Activated CD8-positive, alpha-beta T cell treated with anti-CD3 and anti-CD28 coated beads for 36 hours (primary cell): ENCODE results near the gene ZNF256. TPM values are rescaled to one million over a fixed set of nuclear protein-coding genes. Genes with fewer than 3 reads are reported as not detected.
"Not testable (repeated sequence)": the region's sequence is repeated elsewhere in the genome, so short reads cannot be mapped to it uniquely, and the experiment has no call there.

ENCODE experiments used
- ATAC-seq: fragments of 200-7000 bp; cut with Tn5 transposase; one replicate; pipeline ENCODE4 v1.10.0; 2021; ENCODE audit warnings: mild to moderate bottlenecking, moderate library complexity
- CTCF ChIA-PET: fragments of 350-600 bp; sonication (Branson Sonifier 250); formaldehyde crosslinking; loops from one replicate; lab custom pipeline; 2021; ENCODE audit warnings: antibody characterized with exemption; lab: Charles Lee
- POLR2A ChIA-PET: fragments of 350-600 bp; sonication (Branson Sonifier 250); formaldehyde crosslinking; loops from one replicate; lab custom pipeline; 2021; ENCODE audit warnings: antibody characterized with exemption; lab: Charles Lee
- DNase-seq: peaks from one replicate; pipeline ENCODE4 v3.0.0-alpha.2; 2020
- H3K27ac Mint-ChIP-seq: one replicate; pipeline ENCODE4 v1.8.0; 2021; ENCODE audit warnings: mild to moderate bottlenecking, mixed read lengths
- H3K27me3 Mint-ChIP-seq: one replicate; pipeline ENCODE4 v1.8.0; 2021; ENCODE audit warnings: mixed read lengths
- H3K36me3 Mint-ChIP-seq: one replicate; pipeline ENCODE4 v1.8.0; 2021; ENCODE audit warnings: low read depth, mixed read lengths
- H3K4me1 Mint-ChIP-seq: one replicate; pipeline ENCODE4 v1.8.0; 2021; ENCODE audit warnings: low read depth, mixed read lengths
- H3K4me3 Mint-ChIP-seq: one replicate; pipeline ENCODE4 v1.8.0; 2021; ENCODE audit warnings: mild to moderate bottlenecking, moderate library complexity, mixed read lengths
- H3K9me3 Mint-ChIP-seq: one replicate; pipeline ENCODE4 v1.8.0; 2021; ENCODE audit warnings: mixed read lengths
- CTCF ChIP-seq: fragments of 200-600 bp; IDR thresholded peaks from one replicate; pipeline ENCODE4 v1.8.0; 2022; ENCODE audit warnings: antibody characterized with exemption, mild to moderate bottlenecking
- intact Hi-C: fragments of 100-400 bp; cut with micrococcal nuclease; formaldehyde crosslinking; loops from one replicate; pipeline ENCODE4 v1.10.0; 2022
- total RNA-seq, 2 experiments: library from RNA; stranded (reverse); gene quantifications; one replicate each; pipeline ENCODE4 v1.2.3, GENCODE V29; 2021

Gene ZNF256
- total RNA-seq, 2 experiments from 2014 or later: 5.9 to 6.2 TPM

GRCh38 chr19:57946316-57946715 lies 1.2 kb downstream of the ZNF256 start:
- no peak for DNase-seq
- peak overlapping the region; percentile 94 for H3K4me3 Mint-ChIP-seq
- H3K27me3 Mint-ChIP-seq: no peaks in the 10 kb centered on the region
- peak overlapping the region; percentile 96 for H3K27ac Mint-ChIP-seq
- no peak for ATAC-seq
- CTCF ChIA-PET: no interaction called here
- peaks cover 14% of the 10 kb centered on the region for H3K4me1 Mint-ChIP-seq
- POLR2A ChIA-PET: interaction anchor here (1.5 to 1.9 kb wide), 3 partner anchors 19 to 57 kb away, joined by 3 to 5 read pairs (median 5); partner anchors contain the start of genes ZNF417 and ZNF814
- no peak for TF ChIP-seq CTCF
- peaks cover 49% of the 10 kb centered on the region for H3K9me3 Mint-ChIP-seq
- intact Hi-C loops: no loop called here
- H3K36me3 Mint-ChIP-seq: peaks cover 58% of the 10 kb centered on the region

- H3K27me3 Mint-ChIP-seq: no peaks in the 10 kb centered on the region
- TF ChIP-seq CTCF: no peak
- POLR2A ChIA-PET: interaction anchor here (1.3 kb wide), 1 partner anchor 11 kb away, joined by 6 read pairs; no protein-coding TSS in a partner anchor
- peaks cover 87% of the 10 kb centered on the region for H3K36me3 Mint-ChIP-seq
- intact Hi-C loops: no loop called here
- ATAC-seq: no peak
- H3K9me3 Mint-ChIP-seq: peaks cover 65% of the 10 kb centered on the region
- no peak for DNase-seq
- CTCF ChIA-PET: no interaction called here
- H3K4me1 Mint-ChIP-seq: peaks cover 10% of the 10 kb centered on the region
- no peak overlapping the region for H3K27ac Mint-ChIP-seq
- H3K4me3 Mint-ChIP-seq: no peak overlapping the region
These were observed 5.9 kb downstream of the ZNF256 start for GRCh38 chr19:57941593-57941992.

- Mint-ChIP-seq H3K9me3 (peaks cover 50% of the 10 kb centered on the region), H3K4me3 (no peak overlapping the region), H3K36me3 (peaks cover 72% of the 10 kb centered on the region), H3K27me3 (no peaks in the 10 kb centered on the region), H3K4me1 (peaks cover 6% of the 10 kb centered on the region), H3K27ac (no peak overlapping the region)
- TF ChIP-seq CTCF: no peak
- DNase-seq (no peak), ATAC-seq (no peak)
- intact Hi-C loops: no loop called here
- ChIA-PET CTCF (no interaction called here), POLR2A (interaction anchor here (0.6 to 1.6 kb wide), 4 partner anchors 10 to 421 kb away, joined by 3 to 5 read pairs (median 4); no protein-coding TSS in a partner anchor)
These were observed 11.8 kb downstream of the ZNF256 start for GRCh38 chr19:57935731-57936130.

- Mint-ChIP-seq H3K27ac (peak within 1 kb of the TSS; percentile 89), H3K4me1 (peaks cover 6% of the 10 kb centered on the region), H3K27me3 (no peaks in the 10 kb centered on the region), H3K36me3 (peaks cover 74% of the 10 kb centered on the region), H3K9me3 (peaks cover 53% of the 10 kb centered on the region), H3K4me3 (peak within 1 kb of the TSS; percentile 83)
- ChIA-PET POLR2A (interaction anchor here (0.6 to 1.6 kb wide), 5 partner anchors 9 to 422 kb away, joined by 3 to 5 read pairs (median 3); no protein-coding TSS in a partner anchor), CTCF (no interaction called here)
- ATAC-seq: peak; percentile 100
- TF ChIP-seq CTCF: no peak
- peak; percentile 70 for DNase-seq
- intact Hi-C loops: no loop called here
These were observed 12.5 kb downstream of the ZNF256 start, which contains the start of gene ZNF418 for GRCh38 chr19:57934820-57935665. Gene ZNF418 (minus strand): TSS chr19:57935402. CDS start chr19:57933822, 1,580 bp downstream.

GRCh38 chr19:57927587-57927986 lies 19.9 kb downstream of the ZNF256 start:
- H3K27me3 Mint-ChIP-seq: no peaks in the 10 kb centered on the region
- ATAC-seq (no peak), DNase-seq (no peak)
- TF ChIP-seq CTCF: no peak
- no peak overlapping the region for H3K27ac Mint-ChIP-seq
- no peaks in the 10 kb centered on the region for H3K4me1 Mint-ChIP-seq
- peaks cover 49% of the 10 kb centered on the region for H3K9me3 Mint-ChIP-seq
- CTCF ChIA-PET: no interaction called here
- H3K4me3 Mint-ChIP-seq: no peak overlapping the region
- peaks cover 57% of the 10 kb centered on the region for H3K36me3 Mint-ChIP-seq
- POLR2A ChIA-PET: interaction anchor here (1.5 kb wide), 1 partner anchor 18 kb away, joined by 3 read pairs; no protein-coding TSS in a partner anchor
- intact Hi-C loops: no loop called here

GRCh38 chr19:57916168-57916995 lies 31.1 kb downstream of the ZNF256 start, which contains the start of gene ZNF417:
Gene ZNF417 (minus strand): TSS chr19:57916592. CDS start chr19:57916411, 181 bp downstream.
- ATAC-seq (peak; percentile 99), DNase-seq (peak; percentile 93)
- Mint-ChIP-seq H3K4me3 (peak within 1 kb of the TSS; percentile 84), H3K4me1 (peaks cover 27% of the 10 kb centered on the region), H3K27ac (peak within 1 kb of the TSS; percentile 95), H3K36me3 (peaks cover 62% of the 10 kb centered on the region), H3K9me3 (peaks cover 28% of the 10 kb centered on the region)
- ChIA-PET POLR2A (interaction anchor here (0.6 to 1.8 kb wide), 8 partner anchors 28 to 257 kb away, joined by 3 to 6 read pairs (median 4); partner anchors contain the start of gene ZNF814), CTCF (interaction anchor here (1.3 kb wide), 1 partner anchor 13 kb away, joined by 4 read pairs; no protein-coding TSS in a partner anchor)
- H3K27me3 Mint-ChIP-seq, intact Hi-C loops: not testable (repeated sequence)
